Prostate gland (tissue), 2 donors: ENCODE measurements around the gene HERC4. TPM values are rescaled to one million over a fixed set of nuclear protein-coding genes. Genes with fewer than 3 reads are reported as not detected.

Source experiments
- DNase-seq: peaks from one replicate; pipeline ENCODE4 v3.0.0-alpha.2; 2019; ENCODE audit warnings: low spot score
- H3K27ac ChIP-seq, 2 donors: fragments of 200-600 bp; sonication (generic); 2 replicates each; pipeline ENCODE4 v1.5.1; 2017 to 2019
- H3K27me3 ChIP-seq: fragments of 200-600 bp; sonication (generic); replicated peaks from 2 replicates; pipeline ENCODE4 v1.5.1; 2019; ENCODE audit not compliant: insufficient read depth
- H3K36me3 ChIP-seq, 2 donors: fragments of 200-600 bp; sonication (generic); 1 replicate in 1 of 2; 2 replicates in 1 of 2; pipeline versions ENCODE4 v1.5.1 to v1.8.1; 2017 to 2019
- H3K4me1 ChIP-seq: fragments of 200-600 bp; sonication (generic); replicated peaks from 2 replicates; pipeline ENCODE4 v1.5.1; 2019
- H3K4me3 ChIP-seq, 2 donors: fragments of 200-600 bp; sonication (generic); 2 replicates each; pipeline ENCODE4 v1.5.1; 2017 to 2019
- H3K9me3 ChIP-seq: fragments of 200-600 bp; sonication (generic); 2 replicates; pipeline ENCODE4 v1.5.1; 2017
- POLR2A ChIP-seq: fragments of 450-650 bp; IDR thresholded peaks from one replicate; pipeline ENCODE4 v1.6.1; 2016; ENCODE audit warnings: antibody characterized with exemption, mild to moderate bottlenecking
- POLR2AphosphoS5 ChIP-seq: sonication (generic); formaldehyde crosslinking; IDR thresholded peaks from one replicate; pipeline ENCODE4 v1.6.1; 2017; ENCODE audit warnings: antibody characterized with exemption
- WGBS: methylation state at CpG from one replicate; pipeline ENCODE4 v1.1.5; 2018; 5-methylcytosine and 5-hydroxymethylcytosine counted together
- intact Hi-C: fragments of 100-400 bp; cut with DNase I; formaldehyde crosslinking; loops from one replicate; pipeline ENCODE4 v1.14.2; 2022
- total RNA-seq, 2 donors: library from RNA; depleted of rRNA; stranded (reverse); fragments of >200 nt; gene quantifications; one replicate each; pipeline ENCODE4 v1.1.0, GENCODE V29; 2016
- TF ChIP-seq, protein P1 (sequence below), 4 experiments: fragments of 200-600 bp in 2 of 4; fragments of 450-650 bp in 2 of 4; sonication (generic) in 2 of 4; IDR thresholded peaks; 1 replicate in 3 of 4; 2 replicates in 1 of 4; pipeline ENCODE4 v1.5.1; 2016 to 2019; ENCODE audit warnings: antibody characterized with exemption in 4 of 4, mild to moderate bottlenecking in 2 of 4, moderate library complexity in 2 of 4

HERC4 gene
- total RNA-seq, 2 donors from 2014 or later, result 27.7 to 40.6 TPM

GRCh38 chr10:68053553-68053952 is 21.5 kb downstream of the HERC4 start:
- Histone ChIP-seq H3K36me3 (no peaks in the 10 kb centered on the region), H3K4me1 (no peaks in the 10 kb centered on the region), H3K27ac (no peak overlapping the region), H3K9me3 (no peaks in the 10 kb centered on the region), H3K27me3 (no peaks in the 10 kb centered on the region), H3K4me3 (no peak overlapping the region)
- DNase-seq, result no peak
- TF ChIP-seq POLR2A (no peak), POLR2AphosphoS5 (no peak)
- TF ChIP-seq, protein P1, sequence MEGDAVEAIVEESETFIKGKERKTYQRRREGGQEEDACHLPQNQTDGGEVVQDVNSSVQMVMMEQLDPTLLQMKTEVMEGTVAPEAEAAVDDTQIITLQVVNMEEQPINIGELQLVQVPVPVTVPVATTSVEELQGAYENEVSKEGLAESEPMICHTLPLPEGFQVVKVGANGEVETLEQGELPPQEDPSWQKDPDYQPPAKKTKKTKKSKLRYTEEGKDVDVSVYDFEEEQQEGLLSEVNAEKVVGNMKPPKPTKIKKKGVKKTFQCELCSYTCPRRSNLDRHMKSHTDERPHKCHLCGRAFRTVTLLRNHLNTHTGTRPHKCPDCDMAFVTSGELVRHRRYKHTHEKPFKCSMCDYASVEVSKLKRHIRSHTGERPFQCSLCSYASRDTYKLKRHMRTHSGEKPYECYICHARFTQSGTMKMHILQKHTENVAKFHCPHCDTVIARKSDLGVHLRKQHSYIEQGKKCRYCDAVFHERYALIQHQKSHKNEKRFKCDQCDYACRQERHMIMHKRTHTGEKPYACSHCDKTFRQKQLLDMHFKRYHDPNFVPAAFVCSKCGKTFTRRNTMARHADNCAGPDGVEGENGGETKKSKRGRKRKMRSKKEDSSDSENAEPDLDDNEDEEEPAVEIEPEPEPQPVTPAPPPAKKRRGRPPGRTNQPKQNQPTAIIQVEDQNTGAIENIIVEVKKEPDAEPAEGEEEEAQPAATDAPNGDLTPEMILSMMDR (IDR thresholded peaks at IDR 0.05), result no peak
- intact Hi-C loops, result no loop called here
- WGBS, result 98% methylated on average over 3 of the region's 3 CpGs

GRCh38 chr10:68052463-68052862 is 22.6 kb downstream of the HERC4 start:
- intact Hi-C loops, result no loop called here

DNA sequence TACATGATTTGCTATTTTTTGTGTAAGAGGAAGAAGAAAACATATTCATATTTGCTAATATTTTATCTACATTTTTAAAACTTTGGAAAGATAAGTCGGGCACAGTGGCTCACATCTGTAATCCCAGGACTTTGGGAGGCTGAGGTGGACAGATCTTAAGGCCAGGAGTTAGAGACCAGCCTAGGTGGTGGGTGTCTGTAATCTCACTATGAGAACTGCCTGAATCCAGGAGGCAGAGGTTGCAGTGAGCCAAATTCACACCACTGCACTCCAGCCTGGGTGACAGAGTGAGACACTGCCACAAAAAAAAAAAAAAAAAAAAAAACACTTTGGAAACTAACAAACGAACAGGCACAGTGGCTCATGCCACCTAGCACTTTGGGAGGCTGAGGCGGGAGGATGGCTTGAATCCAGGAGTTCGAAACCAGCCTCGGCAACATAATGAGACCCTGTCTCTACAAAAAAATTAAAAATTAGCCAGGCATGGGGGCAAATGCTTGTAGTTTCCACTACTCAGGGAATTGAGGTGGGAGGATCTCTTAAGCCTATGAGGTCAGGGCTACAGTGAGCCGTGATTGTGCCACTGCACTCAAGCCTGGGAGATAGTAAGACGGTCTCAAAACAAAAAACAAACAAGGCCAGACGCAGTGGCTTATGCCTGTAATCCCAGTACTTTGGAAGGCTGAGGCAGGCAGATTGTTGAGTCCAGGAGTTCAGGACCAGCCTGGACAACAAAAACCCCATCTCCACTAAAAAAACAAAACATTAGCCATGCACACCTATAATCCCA is 25.6 kb downstream of the HERC4 start:
- no peaks in the 10 kb centered on the region for H3K9me3 ChIP-seq
- WGBS, result 88% methylated on average over 8 of the region's 8 CpGs
- no peaks in the 10 kb centered on the region for H3K27me3 ChIP-seq
- H3K4me3 ChIP-seq, result no peak overlapping the region
- intact Hi-C loops, result no loop called here
- no peak for DNase-seq
- no peaks in the 10 kb centered on the region for H3K36me3 ChIP-seq
- no peak overlapping the region for H3K27ac ChIP-seq
- H3K4me1 ChIP-seq, result no peaks in the 10 kb centered on the region
- TF ChIP-seq, protein P1 (IDR thresholded peaks at IDR 0.05), result no peak
- TF ChIP-seq POLR2AphosphoS5 (no peak), POLR2A (no peak)

More at GRCh38 chr10:68052463-68052862, 22.6 kb downstream of the HERC4 start:
- 81% methylated on average over 2 of the region's 2 CpGs for WGBS
- Histone ChIP-seq H3K36me3 (no peaks in the 10 kb centered on the region), H3K4me3 (no peak overlapping the region), H3K9me3 (no peaks in the 10 kb centered on the region), H3K4me1 (no peaks in the 10 kb centered on the region), H3K27ac (no peak overlapping the region), H3K27me3 (no peaks in the 10 kb centered on the region)
- DNase-seq, result no peak
- TF ChIP-seq POLR2AphosphoS5, result no peak
- TF ChIP-seq, protein P1 (IDR thresholded peaks at IDR 0.05), result no peak
- TF ChIP-seq POLR2A, result no peak

DNA sequence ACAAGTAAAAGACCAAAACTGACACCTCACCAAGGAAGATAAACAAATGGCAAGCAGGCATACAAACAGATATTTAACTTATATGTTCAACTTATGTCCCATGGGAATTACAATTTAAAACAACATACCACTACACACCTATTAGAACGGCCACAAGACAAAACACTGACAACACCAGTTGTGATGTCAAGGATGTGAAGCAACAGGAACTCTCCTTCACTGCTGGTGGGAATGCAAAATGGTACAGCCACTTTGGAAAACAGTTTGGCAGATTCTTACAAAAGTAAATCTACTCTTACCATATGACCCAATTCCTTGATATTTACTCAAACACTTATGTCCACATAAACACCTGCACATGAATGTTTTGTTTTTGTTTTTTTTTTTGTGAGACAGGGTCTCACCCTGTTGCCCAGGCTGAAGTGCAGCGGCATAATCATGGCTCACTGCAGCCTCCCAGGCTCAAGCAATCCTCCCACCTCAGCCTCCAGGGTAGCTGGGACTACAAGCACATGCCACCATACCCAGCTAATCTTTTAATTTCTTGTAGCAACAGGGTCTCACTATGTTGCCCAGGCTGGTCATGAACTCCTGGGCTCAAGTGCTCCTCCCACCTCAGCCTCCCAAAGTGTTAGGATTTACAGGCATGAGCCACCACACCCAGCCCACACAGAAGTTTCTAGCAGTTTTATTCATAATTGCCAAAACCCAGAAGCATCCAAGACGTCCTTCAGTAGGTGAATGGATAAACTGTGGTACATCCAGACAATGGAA is 27.3 kb downstream of the HERC4 start:
- Histone ChIP-seq H3K9me3 (no peaks in the 10 kb centered on the region), H3K4me3 (no peak overlapping the region), H3K36me3 (no peaks in the 10 kb centered on the region), H3K4me1 (no peaks in the 10 kb centered on the region), H3K27me3 (no peaks in the 10 kb centered on the region), H3K27ac (no peak overlapping the region)
- DNase-seq, result no peak
- TF ChIP-seq POLR2AphosphoS5, result peak; percentile 21
- TF ChIP-seq, protein P1 (IDR thresholded peaks at IDR 0.05), result no peak
- intact Hi-C loops, result no loop called here
- 90% methylated on average over 3 of the region's 3 CpGs for WGBS
